PFSK-1 (cell line): Measurements from ENCODE around the gene RIT2.

ENCODE experiments used
- FOXP2 ChIP-seq: optimal IDR thresholded peaks from 2 replicates; pipeline ENCODE3; 2011; ENCODE audit warnings: borderline replicate concordance, control low read depth, inconsistent platforms; ENCODE audit not compliant: insufficient read depth; ENCODE audit errors: extremely low read length, extremely low read depth
- POLR2AphosphoS5 ChIP-seq: IDR thresholded peaks from 2 replicates; pipeline ENCODE4 v1.6.1; 2012; ENCODE audit warnings: low read depth, mild to moderate bottlenecking, control low read depth, low read length, moderate library complexity
- REST ChIP-seq, 2 experiments: IDR thresholded peaks; 2 replicates each; pipeline versions ENCODE4 v1.6.1 to v1.8.0; 2011 to 2012; ENCODE audit warnings: low read depth in 2 of 2, low read length in 2 of 2, control low read depth in 1 of 2, inconsistent platforms in 1 of 2, mild to moderate bottlenecking in 1 of 2, moderate library complexity in 1 of 2; ENCODE audit not compliant: insufficient read depth in 1 of 2
- SIN3A ChIP-seq: IDR thresholded peaks from 2 replicates; pipeline ENCODE4 v1.6.1; 2012; ENCODE audit warnings: mild to moderate bottlenecking, low read length, moderate library complexity, borderline replicate concordance; ENCODE audit not compliant: insufficient read depth
- TAF1 ChIP-seq: IDR thresholded peaks from 2 replicates; pipeline ENCODE4 v1.6.1; 2012; ENCODE audit warnings: low read length, control low read depth, borderline replicate concordance; ENCODE audit not compliant: insufficient read depth

The RIT2 gene

GRCh38 chr18:43078478-43079092, 36.9 kb downstream of the RIT2 start:
- TF ChIP-seq POLR2AphosphoS5 (no peak), FOXP2 (no peak), SIN3A (no peak), REST (IDR thresholded peaks at IDR 0.05; ENCODE audit: insufficient read depth in 1 of 2, low read depth in 2 of 2, low read length in 2 of 2) (no peak), TAF1 (no peak)

- TF ChIP-seq TAF1: no peak
- no peak for TF ChIP-seq FOXP2
- TF ChIP-seq POLR2AphosphoS5: no peak
- TF ChIP-seq REST (IDR thresholded peaks at IDR 0.05; ENCODE audit: insufficient read depth in 1 of 2, low read depth in 2 of 2, low read length in 2 of 2): no peak
- TF ChIP-seq SIN3A: no peak
Measured at GRCh38 chr18:43077510-43078308, 37.8 kb downstream of the RIT2 start.

- TF ChIP-seq POLR2AphosphoS5 (no peak), TAF1 (no peak), FOXP2 (no peak), REST (IDR thresholded peaks at IDR 0.05; ENCODE audit: insufficient read depth in 1 of 2, low read depth in 2 of 2, low read length in 2 of 2) (no peak), SIN3A (no peak)
Measured at GRCh38 chr18:43073771-43074170, 41.7 kb downstream of the RIT2 start.

GRCh38 chr18:43068781-43069180, 46.7 kb downstream of the RIT2 start:
- TF ChIP-seq TAF1 (no peak), REST (IDR thresholded peaks at IDR 0.05; ENCODE audit: insufficient read depth in 1 of 2, low read depth in 2 of 2, low read length in 2 of 2) (no peak), SIN3A (no peak), POLR2AphosphoS5 (no peak), FOXP2 (no peak)

GRCh38 chr18:43067570-43067969, 47.9 kb downstream of the RIT2 start:
- TF ChIP-seq REST (IDR thresholded peaks at IDR 0.05; ENCODE audit: insufficient read depth in 1 of 2, low read depth in 2 of 2, low read length in 2 of 2) (no peak), SIN3A (no peak), FOXP2 (no peak), POLR2AphosphoS5 (no peak), TAF1 (no peak)
